Fibroblast of skin of abdomen (primary cell): ENCODE results near the gene TMEM72.

Source experiments
- DNase-seq: peaks from one replicate; pipeline ENCODE4 v3.0.0-alpha.2; 2013

TMEM72 gene

GRCh38 chr10:44981172-44982113 is 70.3 kb downstream of the TMEM72 start:
- peak; percentile 84 for DNase-seq

DNA sequence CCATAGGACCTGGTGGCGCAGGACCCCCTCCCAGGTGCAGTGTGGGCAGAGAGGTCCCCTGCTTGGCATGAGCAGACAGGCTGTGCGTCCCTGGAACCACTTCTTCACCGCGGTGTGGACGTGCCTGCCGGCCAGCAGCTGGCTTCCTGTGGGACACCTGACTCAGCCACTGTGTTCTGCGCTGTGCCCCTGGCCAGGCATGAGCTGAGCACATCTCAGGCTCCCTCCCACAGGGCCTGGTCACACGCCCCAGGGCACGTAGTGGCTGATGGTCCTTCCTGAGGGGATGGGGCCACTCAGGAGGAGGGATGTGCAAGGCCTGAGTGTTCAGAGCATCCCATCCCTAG is 71.0 kb downstream of the TMEM72 start:
- no peak for DNase-seq

- DNase-seq = no peak
Observed at GRCh38 chr10:44982496-44982895, 71.4 kb downstream of the TMEM72 start.

GRCh38 chr10:44983066-44983894 is 72.1 kb downstream of the TMEM72 start:
- DNase-seq = no peak

- no peak for DNase-seq
Observed at GRCh38 chr10:44983895-44984278, 72.8 kb downstream of the TMEM72 start.

DNA sequence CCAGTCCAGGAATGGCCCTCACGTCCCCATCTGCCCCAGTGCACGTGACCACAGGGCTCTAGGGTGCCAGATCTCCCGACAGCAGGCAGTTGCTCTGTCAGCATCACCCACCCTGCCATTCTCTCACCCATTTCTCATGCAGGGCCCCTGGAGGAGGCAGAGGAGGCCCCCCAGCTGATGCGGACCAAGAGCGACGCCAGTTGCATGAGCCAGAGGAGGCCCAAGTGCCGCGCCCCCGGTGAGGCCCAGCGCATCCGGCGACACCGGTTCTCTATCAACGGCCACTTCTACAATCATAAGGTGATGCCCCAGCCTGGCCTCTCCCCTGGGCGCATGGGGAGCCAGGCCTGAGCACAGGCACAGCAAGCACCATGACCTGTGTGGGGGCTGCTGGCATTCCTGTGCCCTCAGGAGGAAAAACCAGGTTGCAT is 73.5 kb downstream of the TMEM72 start:
- no peak for DNase-seq

- DNase-seq = no peak
Observed at GRCh38 chr10:44985175-44985681, 74.1 kb downstream of the TMEM72 start.

DNA sequence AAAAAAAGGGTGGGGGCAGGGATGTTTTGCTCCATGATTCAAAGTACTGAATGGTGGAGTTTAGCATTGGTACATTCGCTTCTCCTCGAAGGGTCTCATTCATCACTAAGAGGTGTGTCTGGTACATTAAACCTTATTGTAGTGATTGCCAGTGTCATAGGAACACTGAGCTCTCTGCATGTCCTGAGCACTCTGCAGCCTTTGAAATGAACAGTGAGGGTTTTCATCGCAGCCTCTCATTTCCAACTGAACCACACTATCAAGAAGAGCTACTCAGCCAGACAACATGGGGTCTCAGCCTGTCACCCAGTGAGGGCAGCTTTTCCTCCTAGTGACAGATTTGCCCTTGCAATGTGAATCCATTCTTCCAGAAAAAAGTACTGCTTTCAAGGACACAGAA is 75.0 kb downstream of the TMEM72 start:
- no peak for DNase-seq
